Kidney glomerular epithelial cell (primary cell): ENCODE data around the gene JMJD4.
"Not testable (repeated sequence)": the region's sequence is repeated elsewhere in the genome, so short reads cannot be mapped to it uniquely, and the experiment has no call there.

Source experiments
- DNase-seq: peaks from one replicate; lab custom pipeline; 2025; lab: John Stamatoyannopoulos, UW

Gene JMJD4

DNA sequence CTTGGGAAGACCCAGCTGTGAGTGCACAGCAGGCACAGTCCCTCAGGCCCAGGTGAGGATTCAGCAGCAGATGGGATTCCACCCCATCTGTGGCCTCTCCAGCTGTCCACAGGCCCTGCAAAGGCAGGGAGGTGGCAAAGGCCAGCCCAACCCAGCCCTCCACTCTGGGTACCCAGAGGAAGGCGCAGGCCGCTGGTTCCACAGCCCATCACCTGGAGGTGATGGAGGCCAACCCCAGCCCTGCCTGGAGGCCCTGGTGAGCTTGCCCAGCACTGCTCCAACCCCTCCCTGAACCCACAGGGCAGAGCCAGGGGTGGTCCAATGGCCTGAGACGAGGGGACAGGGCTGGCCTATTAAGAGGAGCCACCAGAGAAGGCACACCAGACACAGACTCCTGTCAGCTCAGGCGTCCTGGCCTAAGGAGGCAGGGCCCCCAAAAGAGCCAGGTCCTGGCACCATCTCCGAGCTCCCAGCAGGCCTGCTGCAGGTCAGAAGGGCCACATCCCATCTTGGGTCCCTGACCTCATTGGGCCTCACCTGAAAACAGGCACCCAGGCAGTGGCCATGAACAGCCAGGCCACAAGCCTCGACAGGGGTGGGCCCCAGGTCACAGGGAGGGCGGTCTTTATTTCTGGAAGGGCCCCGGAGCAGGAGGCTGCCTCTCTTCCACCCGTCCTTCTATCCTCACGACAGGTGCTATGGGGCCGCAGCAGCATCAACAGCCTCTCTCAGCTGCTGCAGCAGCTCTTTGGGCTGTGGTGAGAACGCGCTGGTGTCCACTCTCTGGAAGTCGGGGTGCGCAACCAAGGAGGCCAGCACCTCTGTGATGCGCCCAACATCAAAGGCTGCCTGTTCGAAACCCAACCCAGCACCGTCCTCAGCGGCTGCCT is 3.2 kb downstream of the JMJD4 start:
- DNase-seq: no peak

DNA sequence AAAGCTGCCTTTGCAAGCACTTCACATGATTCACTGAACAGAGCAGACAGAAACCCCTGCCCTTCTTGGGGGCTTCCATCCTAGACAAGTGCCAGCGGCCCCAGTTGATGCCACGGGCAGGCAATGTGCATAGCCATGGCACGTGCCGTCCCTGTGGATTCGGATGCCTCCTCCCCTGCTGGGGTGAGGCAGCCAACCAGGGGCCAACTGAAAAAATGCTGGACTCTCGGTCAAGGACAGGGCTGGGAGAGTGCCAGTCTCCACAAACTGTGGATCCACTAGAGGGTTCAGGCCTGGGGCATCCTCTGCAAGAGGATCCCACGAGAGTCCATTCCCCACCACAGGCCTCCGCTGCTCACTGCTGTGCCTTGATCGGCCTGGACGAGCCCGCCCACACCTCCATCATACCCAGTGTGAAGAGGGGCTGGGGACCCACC is 3.8 kb downstream of the JMJD4 start:
- DNase-seq: no peak

DNA sequence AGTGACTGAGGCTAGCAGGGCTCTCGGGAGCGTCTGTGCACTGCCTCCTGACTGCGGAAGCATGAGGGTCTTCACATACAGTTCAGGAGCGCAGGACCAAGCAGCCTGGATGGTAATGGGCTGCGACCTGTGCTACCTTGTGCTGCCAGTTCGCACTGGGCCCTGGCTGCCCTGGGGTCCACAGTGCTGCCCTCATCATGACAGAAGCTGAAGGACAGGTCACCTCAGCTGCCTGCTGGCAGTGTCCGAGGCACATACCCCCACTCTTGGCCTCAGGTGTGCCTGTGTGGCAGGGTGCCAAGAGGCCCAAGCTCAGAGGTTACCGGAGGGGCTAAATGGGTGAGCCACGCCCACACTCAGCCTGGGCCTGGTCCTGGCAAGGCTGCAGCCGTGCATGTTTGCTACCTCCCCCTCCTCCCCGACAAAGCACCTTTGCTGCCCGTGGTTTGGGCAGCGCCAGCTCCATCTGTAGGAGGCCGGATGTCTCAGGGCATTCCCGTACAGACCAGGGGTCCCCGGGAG is 4.4 kb downstream of the JMJD4 start:
- no peak for DNase-seq

DNA sequence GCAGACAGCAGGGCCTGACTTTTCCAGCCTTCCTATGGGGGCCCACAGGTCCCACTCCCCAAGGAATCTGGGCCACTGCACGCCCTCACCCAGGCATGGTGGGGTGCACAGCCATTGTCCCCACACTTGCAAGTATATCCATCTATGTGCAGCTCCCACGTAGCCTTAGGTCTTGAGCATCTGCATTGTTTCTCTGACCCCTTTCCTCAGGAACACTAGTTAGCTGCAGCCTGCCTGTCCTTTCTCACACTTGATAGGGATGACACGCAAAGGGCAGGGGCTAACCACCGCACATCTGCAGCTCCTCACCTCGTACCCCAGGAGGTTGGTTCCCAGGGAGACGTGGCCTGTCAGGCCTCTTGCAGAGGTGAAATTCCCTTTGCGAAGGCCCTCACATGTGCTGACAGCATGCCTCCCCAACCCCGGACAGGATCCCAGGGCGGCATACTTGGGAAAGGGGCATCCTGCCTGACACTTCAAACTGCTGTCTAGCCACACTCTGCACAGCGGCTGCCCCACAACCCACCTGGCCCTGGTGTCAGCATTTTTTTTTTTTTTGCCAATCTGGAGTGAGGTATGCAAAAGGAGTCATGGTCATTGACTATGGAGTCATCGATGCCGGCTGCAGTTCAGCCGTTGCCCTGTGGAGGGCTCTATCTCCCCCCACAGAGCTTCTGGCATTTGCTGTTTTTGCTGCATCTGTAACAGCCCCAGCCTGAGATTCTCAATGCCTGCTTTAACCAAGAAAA is 5.0 kb downstream of the JMJD4 start:
- peak; percentile 12 for DNase-seq

DNA sequence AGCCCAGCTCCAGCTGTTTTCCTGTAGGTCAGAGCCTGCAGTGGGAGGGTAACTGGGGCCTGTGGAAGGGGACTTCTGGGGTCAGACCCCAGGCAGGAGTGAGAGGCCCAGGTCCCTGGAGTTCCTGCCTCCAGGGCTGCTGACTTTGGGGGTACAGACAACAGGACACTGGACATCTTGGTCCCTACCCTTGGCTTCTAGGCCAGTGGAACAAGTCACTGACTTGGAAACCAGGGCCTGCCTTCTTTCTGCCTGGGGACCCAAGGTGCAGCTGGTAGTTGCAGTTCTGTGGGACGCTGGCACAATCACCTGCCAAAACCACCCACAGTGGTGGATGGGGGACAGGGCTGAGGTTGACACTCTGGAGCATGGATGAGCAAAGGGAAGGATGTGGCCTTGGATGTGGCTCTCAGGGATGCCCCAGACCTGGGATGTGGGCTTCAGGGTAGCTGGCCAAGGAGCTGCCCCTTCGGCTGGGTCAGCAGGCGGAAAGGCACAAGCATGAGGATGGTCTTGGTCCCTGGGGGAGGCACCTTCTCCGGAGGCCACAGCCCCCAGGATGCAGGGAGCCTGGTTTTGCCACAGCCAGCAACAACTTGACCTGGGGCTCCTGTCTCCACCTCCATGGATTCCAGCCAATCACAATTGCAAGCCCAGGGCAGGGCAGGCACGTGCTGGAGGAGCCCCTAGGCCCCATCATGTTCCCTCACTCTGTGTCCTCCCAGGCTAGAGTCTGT is 5.8 kb downstream of the JMJD4 start:
- DNase-seq: no peak

DNA sequence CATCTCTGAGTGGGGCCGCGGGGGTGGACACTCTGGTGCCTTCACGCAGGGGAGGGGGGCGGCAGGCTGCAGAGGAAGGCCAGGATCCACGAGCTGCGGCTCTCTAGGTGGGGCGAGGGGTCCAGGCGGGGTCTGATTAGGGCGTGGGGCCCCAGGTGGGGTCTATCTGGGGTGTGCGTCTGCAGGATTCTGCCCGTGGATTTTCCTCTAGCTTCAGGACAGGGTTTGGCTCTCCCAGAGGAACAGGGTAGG is 6.3 kb downstream of the JMJD4 start:
- no peak for DNase-seq

DNA sequence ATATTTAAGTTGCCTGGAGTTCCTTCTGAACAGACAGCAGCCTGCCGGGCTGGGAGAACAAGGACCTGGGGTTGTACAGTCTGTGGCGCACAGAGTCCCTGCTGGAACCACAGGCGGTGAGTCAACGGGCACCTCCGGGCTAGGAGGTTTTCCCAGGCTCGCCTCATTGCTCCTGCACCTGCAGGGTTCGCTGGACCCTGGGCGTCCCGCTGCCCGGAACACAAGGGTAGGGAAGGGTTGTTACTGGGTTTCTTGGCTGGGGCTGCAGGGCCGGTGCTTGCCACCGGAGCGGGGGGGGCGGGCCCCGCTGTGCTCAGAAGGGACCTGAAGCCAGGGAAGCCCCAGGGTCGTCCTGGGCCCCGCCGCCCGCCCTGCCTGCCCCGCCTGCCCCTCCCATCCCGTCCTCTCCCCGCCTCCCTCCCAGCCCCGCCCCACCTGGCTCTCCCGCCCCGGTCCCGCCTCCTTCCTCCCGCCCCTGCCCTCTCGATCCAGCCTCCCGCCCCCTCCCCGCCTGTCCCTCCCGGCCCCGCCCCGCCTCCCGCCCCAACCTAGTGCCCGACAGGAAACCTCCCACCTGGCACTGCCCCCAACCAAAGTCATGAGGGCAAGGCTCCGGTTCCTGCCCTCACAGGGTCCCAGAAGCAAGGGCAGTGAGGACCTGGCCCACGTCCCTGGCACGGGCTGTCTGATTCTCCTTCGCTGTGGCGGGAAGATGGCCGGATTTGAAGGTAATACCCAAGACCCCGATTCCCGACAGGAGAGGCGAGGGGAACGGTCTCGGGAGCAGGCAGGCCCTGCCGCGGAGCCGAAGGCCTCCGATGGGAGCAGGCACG is 6.8 kb downstream of the JMJD4 start:
- DNase-seq: peak; percentile 73

DNA sequence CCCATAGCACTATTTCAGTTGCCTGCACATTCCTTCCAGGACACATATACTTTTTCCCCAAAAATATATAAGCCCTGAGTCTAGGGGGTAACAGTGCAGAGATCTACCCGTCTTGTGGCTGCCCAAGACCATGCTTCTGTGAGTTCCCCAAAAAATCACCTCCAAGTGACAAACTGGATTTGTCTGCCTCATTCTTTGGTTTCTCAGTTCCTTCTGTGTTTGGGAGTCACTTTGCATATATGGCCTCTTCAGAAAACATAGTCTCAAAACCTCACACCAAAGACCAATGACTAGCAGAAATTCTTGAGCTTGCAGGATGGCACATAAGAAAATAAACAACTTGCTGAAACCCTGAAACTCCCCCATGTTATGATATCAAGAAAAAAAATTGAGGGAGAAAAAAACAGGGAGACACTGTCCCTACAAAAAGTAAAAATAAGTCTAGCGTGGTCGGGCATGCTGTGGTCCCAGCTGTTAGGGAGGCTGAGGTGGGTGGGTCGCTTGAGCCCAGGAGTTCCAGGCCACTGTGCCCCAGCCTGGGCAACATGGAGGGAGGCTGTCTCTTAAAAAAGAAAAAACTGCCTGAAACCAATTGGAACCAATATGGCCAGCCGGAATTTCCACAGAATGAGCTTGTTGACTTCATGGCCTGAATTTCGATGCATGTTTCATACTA is 8.0 kb downstream of the JMJD4 start:
- DNase-seq: no peak

DNA sequence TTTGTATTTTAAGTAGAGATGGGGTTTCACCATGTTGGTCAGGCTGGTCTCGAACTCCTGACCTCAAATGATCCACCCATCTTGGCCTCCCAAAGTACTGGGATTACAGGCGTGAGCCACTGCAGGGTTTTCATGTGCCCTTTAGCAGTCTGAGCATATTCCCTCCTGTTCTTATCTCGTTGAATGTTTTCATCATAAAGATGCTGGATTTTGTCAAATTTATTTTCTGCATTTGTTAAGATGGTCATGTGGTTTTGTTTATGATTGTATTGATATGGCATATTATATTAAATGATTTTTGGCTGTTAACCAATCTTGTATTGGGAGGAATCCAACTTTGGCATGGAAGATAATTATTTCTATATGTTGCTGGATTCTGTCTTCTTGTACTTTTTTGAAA is 8.8 kb downstream of the JMJD4 start:
- DNase-seq: no peak

DNA sequence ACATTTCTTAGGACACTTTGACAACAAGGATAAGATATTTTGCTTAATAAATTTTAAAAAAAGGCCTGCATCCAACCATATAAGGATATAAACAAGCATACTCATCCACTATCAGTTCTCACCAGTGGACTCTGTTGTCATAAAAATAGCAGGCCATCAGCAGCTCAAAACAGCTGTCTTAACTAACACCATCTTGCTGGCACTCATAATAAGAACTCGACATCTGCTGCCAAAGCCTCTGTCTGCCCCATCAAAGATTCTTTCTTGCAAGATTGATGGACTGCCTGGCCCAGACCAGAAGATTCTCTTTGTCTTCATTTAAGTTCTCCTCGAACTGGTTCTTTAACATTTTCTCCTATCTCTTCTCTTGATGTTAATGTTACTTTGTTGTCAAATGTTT is 10.1 kb downstream of the JMJD4 start:
- DNase-seq: no peak

DNA sequence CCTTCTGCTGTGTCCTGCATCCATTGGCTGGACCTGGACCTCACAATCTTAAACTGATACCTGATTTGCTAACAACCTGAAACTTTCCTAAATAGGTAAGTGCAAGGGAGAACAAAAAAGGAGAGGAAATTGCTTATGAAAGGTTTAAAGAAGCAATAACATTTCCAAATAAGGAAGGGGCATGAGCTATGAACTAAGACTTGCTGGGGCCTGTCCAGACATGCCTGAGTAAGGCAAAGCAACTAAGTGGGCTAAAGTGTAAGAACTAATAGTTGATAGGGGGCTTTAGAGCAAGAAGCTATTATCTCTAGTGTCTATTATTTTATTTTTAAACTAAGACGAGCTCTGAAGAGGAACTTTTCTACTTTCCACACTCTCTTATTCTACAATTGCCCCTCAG is 11.6 kb downstream of the JMJD4 start:
- no peak for DNase-seq

DNA sequence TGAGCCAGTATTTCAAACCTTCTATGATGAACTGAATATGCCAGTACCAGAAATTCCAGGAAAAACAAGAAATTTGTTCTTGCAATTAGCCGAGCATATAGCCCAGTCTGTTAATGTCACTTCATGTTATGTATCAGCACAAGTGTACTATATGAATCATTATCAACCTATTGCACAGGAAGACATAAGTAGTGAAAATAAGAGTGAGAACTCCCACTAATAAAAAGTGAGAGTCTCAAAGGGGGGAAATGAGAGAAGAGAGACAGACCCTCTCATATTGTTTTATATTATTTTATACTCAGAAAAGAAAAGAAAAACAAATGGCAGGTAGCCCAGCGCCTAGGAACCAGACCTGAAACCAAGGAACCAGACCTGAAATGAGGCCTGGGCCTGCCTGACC is 16.2 kb downstream of the JMJD4 start:
- no peak for DNase-seq

DNA sequence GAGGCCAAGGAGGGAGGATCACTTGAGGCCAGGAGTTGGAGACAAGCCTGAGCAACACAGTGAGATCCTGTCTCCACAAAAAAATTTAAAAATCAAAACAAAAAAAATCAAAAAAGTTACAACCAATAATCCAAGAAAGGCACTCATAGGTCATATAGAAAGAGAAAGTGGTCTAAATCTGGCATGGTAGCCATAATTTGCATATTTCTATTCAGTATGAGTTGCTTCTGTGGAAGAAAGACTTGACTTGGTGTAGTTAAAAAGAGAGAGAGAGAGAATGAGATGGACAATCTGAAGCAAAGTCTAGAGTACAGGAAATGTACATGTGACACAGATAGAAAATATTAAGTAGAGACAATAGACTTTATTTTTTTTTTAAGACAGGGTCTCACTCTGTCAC is 22.5 kb downstream of the JMJD4 start:
- no peak for DNase-seq

DNA sequence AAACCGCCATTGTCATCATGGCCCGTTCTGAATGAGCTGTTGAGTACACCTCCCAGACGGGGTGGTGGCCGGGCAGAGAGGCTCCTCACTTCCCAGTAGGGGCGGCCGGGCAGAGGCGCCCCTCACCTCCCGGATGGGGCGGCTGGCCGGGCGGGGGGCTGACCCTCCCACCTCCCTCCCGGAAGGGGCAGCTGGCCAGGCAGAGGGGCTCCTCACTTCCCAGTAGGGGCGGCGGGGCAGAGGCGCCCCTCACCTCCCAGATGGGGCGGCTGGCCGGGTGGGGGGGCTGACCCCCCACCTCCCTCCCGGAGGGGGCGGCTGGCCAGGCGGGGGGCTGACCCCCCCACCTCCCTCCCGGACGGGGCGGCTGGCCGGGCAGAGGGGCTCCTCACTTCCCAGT is 24.6 kb downstream of the JMJD4 start:
- not testable (repeated sequence) for DNase-seq

DNA sequence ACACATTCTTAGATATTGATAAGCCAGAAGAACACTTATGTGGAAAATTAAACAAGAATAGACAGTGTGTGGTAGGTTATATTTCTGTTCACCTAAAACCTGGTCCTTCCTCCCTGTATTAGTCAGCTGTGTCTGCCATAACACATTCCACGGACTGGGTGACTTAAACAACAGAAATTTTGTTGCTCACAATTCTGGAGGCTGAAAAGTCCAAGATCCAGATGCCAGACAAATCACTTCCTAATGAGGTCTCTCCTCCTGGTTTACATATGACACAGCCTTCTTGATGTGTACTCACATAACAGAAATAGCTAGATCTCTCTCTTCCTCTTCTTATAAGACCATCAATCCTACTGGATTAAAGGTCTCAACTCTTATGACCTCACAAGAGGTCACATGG is 25.7 kb downstream of the JMJD4 start:
- DNase-seq: no peak

DNA sequence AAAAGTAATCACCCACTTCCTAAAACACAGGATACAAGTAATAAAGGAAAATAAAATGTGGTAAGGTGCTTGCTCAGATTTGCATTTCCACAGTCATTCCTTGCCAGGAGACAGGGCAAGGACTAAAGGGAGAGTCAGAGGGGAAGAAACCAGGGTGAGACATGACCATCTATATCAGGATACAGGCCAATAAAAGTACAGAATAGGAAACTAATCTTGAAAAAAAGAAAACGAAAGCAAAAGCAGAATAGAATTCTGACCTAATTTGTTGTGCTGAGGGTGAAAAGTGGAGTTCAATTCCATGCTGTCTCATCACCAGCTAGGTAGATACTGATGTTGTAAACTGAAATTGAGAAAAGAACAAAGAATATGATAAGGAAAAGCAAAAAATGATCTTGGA is 27.3 kb downstream of the JMJD4 start:
- DNase-seq: no peak

DNA sequence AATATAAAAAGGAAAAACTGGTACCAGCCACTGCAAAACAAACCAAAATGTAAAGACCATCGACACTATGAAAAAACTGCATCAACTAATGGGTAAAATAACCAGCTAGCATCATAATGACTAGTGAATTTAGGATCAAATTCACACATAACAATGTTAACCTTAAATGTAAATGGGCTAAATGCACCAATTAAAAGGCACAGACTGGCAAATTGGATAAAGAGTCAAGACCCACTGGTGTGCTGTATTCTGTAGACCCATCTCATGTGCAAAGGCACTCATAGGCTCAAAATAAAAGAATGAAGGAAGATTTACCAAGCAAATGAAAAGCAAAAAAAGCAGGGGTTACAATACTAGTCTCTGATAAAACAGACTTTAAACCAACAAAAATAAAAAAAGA is 33.5 kb downstream of the JMJD4 start:
- not testable (repeated sequence) for DNase-seq

DNA sequence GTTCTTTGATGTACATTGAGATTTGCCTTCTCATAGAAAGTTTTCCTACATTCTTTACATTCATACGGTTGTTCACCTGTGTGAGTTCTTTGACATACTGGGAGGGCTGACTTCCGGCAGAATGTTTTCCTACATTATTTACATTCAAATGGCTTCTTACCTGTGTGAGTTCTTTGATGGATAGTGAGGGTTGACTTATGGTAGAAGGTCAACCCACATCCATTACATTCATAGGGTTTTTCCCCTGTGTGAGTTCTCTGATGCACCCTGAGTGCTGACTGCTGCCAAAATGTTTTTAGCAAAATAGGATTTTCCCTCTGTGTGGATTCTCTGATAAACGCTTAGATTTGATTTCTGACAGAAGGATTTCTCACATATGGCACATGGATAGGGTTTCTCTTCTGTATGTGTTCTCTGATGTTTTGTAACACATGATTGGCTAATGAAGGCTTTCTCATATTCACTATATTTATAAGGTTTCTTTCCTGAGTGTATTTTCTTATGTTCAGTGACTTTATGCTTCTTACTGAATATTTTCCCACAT is 37.7 kb downstream of the JMJD4 start:
- DNase-seq: no peak

DNA sequence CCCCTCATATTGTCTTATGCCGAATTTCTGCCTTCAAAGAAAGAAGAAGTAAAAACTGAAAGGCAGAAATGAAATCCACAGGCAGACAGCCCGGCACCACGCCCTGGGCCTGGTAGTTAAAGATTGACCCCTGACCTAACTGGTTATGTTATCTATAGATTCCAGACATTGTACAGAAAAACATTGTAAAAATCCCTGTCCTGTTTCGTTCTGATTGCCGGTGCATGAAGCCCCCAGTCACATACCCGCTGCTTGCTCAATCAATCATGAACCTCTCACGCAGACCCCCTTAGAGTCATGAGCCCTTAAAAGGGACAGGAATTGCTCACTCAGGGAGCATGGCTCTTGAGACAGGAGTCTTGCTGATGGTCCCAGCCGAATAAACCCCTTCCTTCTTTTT is 49.3 kb downstream of the JMJD4 start:
- DNase-seq: no peak
